Cardiac fibroblast (primary cell): ENCODE data around the gene ACSBG1.
A peak's percentile ranks its signal among the peaks of the same experiment; 100 is the strongest.

Source experiments
- DNase-seq, 2 donors: peaks; one replicate each; pipeline versions ENCODE4 v3.0.0 to v3.0.0-alpha.2; 2010; ENCODE audit warnings: low read depth in 2 of 2
- H3K4me3 ChIP-seq, 2 donors: replicated peaks in 1 of 2; 1 replicate in 1 of 2; 2 replicates in 1 of 2; pipeline ENCODE4 v1.5.1; 2011; ENCODE audit warnings: low read depth in 2 of 2, low read length in 2 of 2, mild to moderate bottlenecking in 2 of 2, moderate library complexity in 1 of 2
- CTCF ChIP-seq: IDR thresholded peaks from one replicate; pipeline ENCODE4 v1.5.1; 2011; ENCODE audit warnings: low read depth, mild to moderate bottlenecking, low read length, inconsistent platforms

Gene ACSBG1

GRCh38 chr15:78204351-78205309 is 29.7 kb downstream of the ACSBG1 start:
- no peak for TF ChIP-seq CTCF
- peak in 1 of 2 donors; percentile 51 for DNase-seq

GRCh38 chr15:78203346-78204225 is 30.8 kb downstream of the ACSBG1 start:
- DNase-seq: no peak
- no peak for TF ChIP-seq CTCF
- no peak overlapping the region for H3K4me3 ChIP-seq

More at GRCh38 chr15:78204351-78205309, 29.7 kb downstream of the ACSBG1 start:
- no peak overlapping the region for H3K4me3 ChIP-seq

- no peak for TF ChIP-seq CTCF
- no peak overlapping the region for H3K4me3 ChIP-seq
- no peak for DNase-seq
Measured at GRCh38 chr15:78201281-78202190, 32.8 kb downstream of the ACSBG1 start.

GRCh38 chr15:78200276-78200930 is 34.0 kb downstream of the ACSBG1 start:
- no peak for DNase-seq
- TF ChIP-seq CTCF: no peak
- no peak overlapping the region for H3K4me3 ChIP-seq

GRCh38 chr15:78197632-78198031 is 36.7 kb downstream of the ACSBG1 start:
- DNase-seq: no peak
- no peak for TF ChIP-seq CTCF
- no peak overlapping the region for H3K4me3 ChIP-seq
